Activated CD4-positive, alpha-beta memory T cell treated with anti-CD3 and anti-CD28 coated beads, Interleukin-2, amount 10 ng/mL, durations not matched to agents 7 days and 5 days (primary cell): Measurements from ENCODE around the gene C1orf105. TPM values are rescaled to one million over a fixed set of nuclear protein-coding genes. Genes with fewer than 3 reads are reported as not detected.

Experiments used
- CTCF ChIA-PET: fragments of 350-600 bp; sonication (Branson Sonifier 250); formaldehyde crosslinking; loops from one replicate; lab custom pipeline; 2021; ENCODE audit warnings: antibody characterized with exemption, inconsistent platforms; lab: Charles Lee
- POLR2A ChIA-PET: fragments of 350-600 bp; sonication (Branson Sonifier 250); formaldehyde crosslinking; loops from one replicate; lab custom pipeline; 2021; ENCODE audit warnings: antibody characterized with exemption; lab: Charles Lee
- DNase-seq: peaks from one replicate; pipeline ENCODE4 v3.0.0-alpha.2; 2020
- H3K27ac Mint-ChIP-seq: one replicate; pipeline ENCODE4 v1.8.0; 2021; ENCODE audit warnings: mild to moderate bottlenecking, mixed read lengths
- H3K27me3 Mint-ChIP-seq: one replicate; pipeline ENCODE4 v1.8.0; 2021; ENCODE audit warnings: mixed read lengths
- H3K36me3 Mint-ChIP-seq: one replicate; pipeline ENCODE4 v1.8.0; 2021; ENCODE audit warnings: low read depth, mixed read lengths
- H3K4me1 Mint-ChIP-seq: one replicate; pipeline ENCODE4 v1.8.0; 2021; ENCODE audit warnings: mixed read lengths
- H3K4me3 Mint-ChIP-seq: one replicate; pipeline ENCODE4 v1.8.0; 2021; ENCODE audit warnings: mild to moderate bottlenecking, mixed read lengths
- H3K9me3 Mint-ChIP-seq: one replicate; pipeline ENCODE4 v1.8.0; 2021; ENCODE audit warnings: mixed read lengths
- total RNA-seq, 2 experiments: library from RNA; stranded (reverse); gene quantifications; one replicate each; pipeline ENCODE4 v1.2.3, GENCODE V29; 2021

C1orf105 gene
- total RNA-seq, 2 experiments from 2014 or later: not detected

- Mint-ChIP-seq H3K27ac (no peak overlapping the region), H3K4me1 (peaks cover 53% of the 10 kb centered on the region), H3K9me3 (no peaks in the 10 kb centered on the region), H3K27me3 (peaks cover 7% of the 10 kb centered on the region), H3K4me3 (no peak overlapping the region), H3K36me3 (no peaks in the 10 kb centered on the region)
- ChIA-PET POLR2A (no interaction called here), CTCF (interaction anchor here (0.8 to 3.3 kb wide), 5 partner anchors 17 to 396 kb away, joined by 3 to 27 read pairs (median 4); no protein-coding TSS in a partner anchor)
- no peak for DNase-seq
These were observed 22.3 kb upstream of the C1orf105 start for GRCh38 chr1:172398193-172398592.

GRCh38 chr1:172398970-172399755, 21.3 kb upstream of the C1orf105 start:
- no peaks in the 10 kb centered on the region for H3K36me3 Mint-ChIP-seq
- peaks cover 3% of the 10 kb centered on the region for H3K27me3 Mint-ChIP-seq
- peaks cover 48% of the 10 kb centered on the region for H3K4me1 Mint-ChIP-seq
- ChIA-PET CTCF (interaction anchor here (0.5 to 3.3 kb wide), 29 partner anchors 9 to 414 kb away, joined by 3 to 27 read pairs (median 3); partner anchors contain the start of gene PIGC), POLR2A (interaction anchor here (1.4 kb wide), 1 partner anchor 41 kb away, joined by 10 read pairs; no protein-coding TSS in a partner anchor)
- no peaks in the 10 kb centered on the region for H3K9me3 Mint-ChIP-seq
- H3K4me3 Mint-ChIP-seq: no peak overlapping the region
- no peak overlapping the region for H3K27ac Mint-ChIP-seq
- no peak for DNase-seq

GRCh38 chr1:172399756-172400721, 20.4 kb upstream of the C1orf105 start:
- Mint-ChIP-seq H3K27me3 (peaks cover 3% of the 10 kb centered on the region), H3K9me3 (no peaks in the 10 kb centered on the region), H3K36me3 (no peaks in the 10 kb centered on the region), H3K4me3 (no peak overlapping the region), H3K27ac (no peak overlapping the region), H3K4me1 (peaks cover 40% of the 10 kb centered on the region)
- no peak for DNase-seq
- ChIA-PET CTCF (interaction anchor here (0.7 to 3.3 kb wide), 27 partner anchors 8 to 415 kb away, joined by 3 to 27 read pairs (median 3); partner anchors contain the start of gene PIGC), POLR2A (interaction anchor here (1.4 kb wide), 1 partner anchor 42 kb away, joined by 10 read pairs; no protein-coding TSS in a partner anchor)

DNA sequence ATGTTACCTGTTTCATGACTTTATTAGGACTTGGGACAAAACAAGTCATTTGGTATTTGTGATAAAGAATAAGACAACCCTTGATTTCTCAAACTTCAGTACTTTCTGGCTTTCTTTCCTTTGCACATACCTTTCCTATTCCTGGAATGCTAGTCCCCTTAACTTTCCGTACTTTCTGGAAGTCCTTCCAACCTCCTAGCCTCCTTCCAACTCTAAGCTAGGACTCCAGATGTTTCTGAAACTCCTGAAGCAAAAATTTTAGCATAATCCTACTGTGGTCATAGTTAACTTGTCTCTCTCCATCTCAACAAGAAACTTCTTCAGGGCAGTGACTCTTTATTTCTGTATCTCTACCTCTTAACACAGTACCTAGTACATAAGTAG, 19.8 kb upstream of the C1orf105 start:
- ChIA-PET CTCF (interaction anchor here (3.3 kb wide), 1 partner anchor 310 kb away, joined by 25 read pairs; no protein-coding TSS in a partner anchor), POLR2A (no interaction called here)
- Mint-ChIP-seq H3K4me1 (peaks cover 34% of the 10 kb centered on the region), H3K9me3 (no peaks in the 10 kb centered on the region), H3K36me3 (no peaks in the 10 kb centered on the region), H3K4me3 (no peak overlapping the region), H3K27me3 (peaks cover 3% of the 10 kb centered on the region), H3K27ac (no peak overlapping the region)
- DNase-seq: no peak

DNA sequence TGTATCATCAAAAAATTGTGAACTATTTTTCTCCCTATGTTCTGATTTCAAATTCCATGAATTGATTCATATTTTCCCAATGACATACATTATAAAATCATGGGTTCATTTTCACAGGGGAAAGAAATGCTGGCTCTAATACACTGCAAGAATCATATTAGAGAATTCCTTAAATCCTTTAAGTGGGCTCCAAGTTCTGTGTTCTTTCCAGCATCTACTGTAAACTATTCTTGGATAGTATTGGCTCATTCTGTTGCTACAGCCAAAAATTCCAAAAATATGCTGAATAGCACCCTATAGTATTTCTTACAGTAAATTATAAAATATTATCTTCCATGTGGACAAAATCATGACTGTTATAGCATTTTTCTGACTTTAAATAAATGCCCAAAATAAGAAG, 19.0 kb upstream of the C1orf105 start:
- DNase-seq: no peak
- CTCF ChIA-PET: interaction anchor here (1.3 kb wide), 1 partner anchor 416 kb away, joined by 4 read pairs; no protein-coding TSS in a partner anchor
- peaks cover 3% of the 10 kb centered on the region for H3K27me3 Mint-ChIP-seq
- peaks cover 34% of the 10 kb centered on the region for H3K4me1 Mint-ChIP-seq
- H3K9me3 Mint-ChIP-seq: no peaks in the 10 kb centered on the region
- H3K36me3 Mint-ChIP-seq: no peaks in the 10 kb centered on the region
- no peak overlapping the region for H3K27ac Mint-ChIP-seq
- H3K4me3 Mint-ChIP-seq: no peak overlapping the region
- POLR2A ChIA-PET: no interaction called here

GRCh38 chr1:172401892-172402291, 18.6 kb upstream of the C1orf105 start:
- Mint-ChIP-seq H3K4me3 (no peak overlapping the region), H3K27me3 (peaks cover 3% of the 10 kb centered on the region), H3K9me3 (no peaks in the 10 kb centered on the region), H3K27ac (no peak overlapping the region), H3K36me3 (no peaks in the 10 kb centered on the region), H3K4me1 (peaks cover 34% of the 10 kb centered on the region)
- DNase-seq: no peak
- ChIA-PET POLR2A (interaction anchor here (0.6 kb wide), 1 partner anchor 13 kb away, joined by 3 read pairs; no protein-coding TSS in a partner anchor), CTCF (interaction anchor here (1.3 kb wide), 1 partner anchor 417 kb away, joined by 4 read pairs; no protein-coding TSS in a partner anchor)

DNA sequence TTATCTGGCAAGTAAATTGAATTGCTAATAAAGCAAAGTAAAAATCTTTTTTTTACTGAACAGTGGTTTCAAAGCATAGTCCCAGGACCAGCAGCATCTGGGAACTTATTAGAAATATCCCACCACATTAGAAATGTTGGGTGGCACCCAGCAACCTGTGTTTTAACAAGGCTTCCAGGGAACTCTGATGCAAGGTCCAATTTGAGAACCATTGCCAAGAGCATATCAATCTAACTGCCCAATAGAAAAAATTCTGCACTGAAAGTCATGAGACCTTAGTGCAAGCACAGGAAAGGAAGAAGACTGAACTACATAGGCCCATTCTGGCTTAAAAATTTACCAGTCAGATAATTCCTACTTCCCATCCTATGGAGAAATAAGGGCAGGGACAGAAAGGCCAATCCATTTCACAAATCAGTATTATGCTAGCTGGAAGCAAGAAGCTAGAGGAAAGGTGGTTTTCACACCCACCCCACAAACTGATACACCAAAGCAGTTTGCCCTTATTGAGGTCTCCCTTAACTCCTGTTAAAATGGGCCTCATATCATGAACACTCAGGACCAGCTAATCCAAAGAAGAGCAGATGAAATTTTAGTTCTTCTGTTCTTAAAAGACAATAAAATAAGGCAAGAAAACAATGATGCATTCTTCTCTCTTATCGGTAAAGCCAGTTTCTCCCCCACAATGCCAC, 17.5 kb upstream of the C1orf105 start:
- ChIA-PET CTCF (interaction anchor here (1.6 kb wide), 1 partner anchor 401 kb away, joined by 4 read pairs; no protein-coding TSS in a partner anchor), POLR2A (no interaction called here)
- Mint-ChIP-seq H3K36me3 (no peaks in the 10 kb centered on the region), H3K27ac (no peak overlapping the region), H3K27me3 (peaks cover 3% of the 10 kb centered on the region), H3K4me1 (peaks cover 30% of the 10 kb centered on the region), H3K4me3 (no peak overlapping the region), H3K9me3 (no peaks in the 10 kb centered on the region)
- no peak for DNase-seq

DNA sequence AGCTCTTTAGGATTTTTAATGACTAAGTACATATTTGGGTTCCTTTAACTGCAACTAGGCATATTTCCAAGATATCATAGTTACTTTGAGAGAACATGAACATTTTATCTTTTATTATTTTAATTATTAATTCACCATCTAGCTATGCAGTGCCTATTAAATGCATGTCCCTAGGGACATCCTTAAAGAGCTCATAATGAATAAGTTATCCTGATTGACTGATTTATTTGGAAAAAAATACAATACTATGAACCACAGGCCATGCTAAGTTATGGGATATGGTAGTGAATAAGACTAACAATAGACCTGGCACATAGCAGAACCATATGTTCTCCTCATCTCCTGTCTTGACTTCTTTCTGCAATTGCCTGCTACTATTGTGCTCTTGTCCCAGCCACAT, 16.4 kb upstream of the C1orf105 start:
- no peaks in the 10 kb centered on the region for H3K36me3 Mint-ChIP-seq
- CTCF ChIA-PET: interaction anchor here (1.2 to 1.6 kb wide), 2 partner anchors 313 to 402 kb away, joined by 3 to 4 read pairs; no protein-coding TSS in a partner anchor

DNA sequence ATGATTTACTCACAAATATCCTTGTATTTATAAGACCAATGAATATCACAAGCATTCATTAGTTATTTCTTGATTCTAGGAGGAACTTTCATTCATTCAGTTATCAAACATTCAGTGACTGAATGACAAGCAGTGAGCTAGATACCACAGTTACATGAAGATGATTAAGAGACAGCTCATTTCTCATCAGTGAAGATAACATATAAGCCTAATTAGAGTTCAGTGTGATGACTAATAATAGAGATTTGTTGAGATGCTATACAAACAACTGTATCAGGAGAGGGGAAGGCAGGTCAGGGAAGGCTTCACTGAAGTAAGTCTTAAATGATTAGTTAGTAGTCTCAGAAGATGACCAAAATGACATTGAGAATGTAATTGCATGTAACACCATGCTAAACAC, 14.6 kb upstream of the C1orf105 start:
- Mint-ChIP-seq H3K4me1 (peaks cover 5% of the 10 kb centered on the region), H3K9me3 (no peaks in the 10 kb centered on the region), H3K27me3 (no peaks in the 10 kb centered on the region), H3K27ac (no peak overlapping the region), H3K36me3 (no peaks in the 10 kb centered on the region), H3K4me3 (no peak overlapping the region)
- ChIA-PET CTCF (interaction anchor here (1.5 kb wide), 1 partner anchor 10 kb away, joined by 3 read pairs; no protein-coding TSS in a partner anchor), POLR2A (no interaction called here)
- DNase-seq: no peak

More for the DNA sequence above, 16.4 kb upstream of the C1orf105 start:
- Mint-ChIP-seq H3K9me3 (no peaks in the 10 kb centered on the region), H3K27me3 (peaks cover 3% of the 10 kb centered on the region), H3K4me1 (peaks cover 19% of the 10 kb centered on the region), H3K27ac (no peak overlapping the region), H3K4me3 (no peak overlapping the region)
- POLR2A ChIA-PET: no interaction called here
- no peak for DNase-seq

DNA sequence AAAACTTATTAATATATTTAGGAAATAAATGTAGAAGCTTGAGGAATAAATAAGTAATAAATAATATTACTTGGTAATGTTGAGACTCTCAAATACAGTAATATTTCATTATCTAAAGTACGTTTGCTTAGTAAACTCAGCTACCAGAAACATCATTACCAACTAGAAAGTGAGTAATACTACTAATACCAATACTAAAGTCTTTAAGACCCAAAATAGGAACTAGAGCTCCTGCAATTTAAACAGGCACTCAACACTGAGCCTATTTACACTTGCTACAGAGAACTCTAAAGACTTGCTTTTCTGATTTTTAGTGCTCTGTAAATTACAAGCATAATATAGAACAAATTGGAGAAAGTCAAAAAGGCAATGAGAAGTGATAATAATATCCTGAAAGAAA, 13.5 kb upstream of the C1orf105 start:
- CTCF ChIA-PET: interaction anchor here (1.6 kb wide), 1 partner anchor 405 kb away, joined by 3 read pairs; no protein-coding TSS in a partner anchor
- POLR2A ChIA-PET: no interaction called here
- H3K27me3 Mint-ChIP-seq: no peaks in the 10 kb centered on the region
- no peak overlapping the region for H3K27ac Mint-ChIP-seq
- no peaks in the 10 kb centered on the region for H3K36me3 Mint-ChIP-seq
- no peak overlapping the region for H3K4me3 Mint-ChIP-seq
- no peaks in the 10 kb centered on the region for H3K9me3 Mint-ChIP-seq
- no peak for DNase-seq
- peaks cover 5% of the 10 kb centered on the region for H3K4me1 Mint-ChIP-seq

DNA sequence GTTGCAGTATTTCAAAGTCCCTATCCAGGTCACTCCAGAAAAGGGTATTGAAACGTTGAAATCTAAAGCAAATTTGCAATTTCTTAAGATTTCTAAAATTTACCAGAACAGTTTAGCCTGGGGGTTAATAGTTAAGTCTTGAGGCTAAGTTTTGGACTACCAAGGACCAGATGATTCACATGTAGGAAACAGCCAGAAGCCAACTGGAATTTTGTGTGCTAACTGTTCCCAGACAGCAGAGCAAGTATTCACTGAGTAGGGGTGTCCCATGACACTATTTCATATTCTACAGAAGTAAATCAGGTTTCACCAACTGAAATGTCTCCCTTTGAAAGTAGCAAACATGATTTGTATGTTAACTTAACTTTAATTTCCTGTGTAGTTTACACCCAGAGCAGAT, 11.5 kb upstream of the C1orf105 start:
- POLR2A ChIA-PET: no interaction called here
- CTCF ChIA-PET: interaction anchor here (1.0 kb wide), 1 partner anchor 9 kb away, joined by 3 read pairs; no protein-coding TSS in a partner anchor

GRCh38 chr1:172410027-172410426, 10.5 kb upstream of the C1orf105 start:
- no peaks in the 10 kb centered on the region for H3K9me3 Mint-ChIP-seq
- CTCF ChIA-PET: no interaction called here
- no peak overlapping the region for H3K27ac Mint-ChIP-seq
- no peak overlapping the region for H3K4me3 Mint-ChIP-seq
- POLR2A ChIA-PET: no interaction called here
- H3K27me3 Mint-ChIP-seq: no peaks in the 10 kb centered on the region
- no peak for DNase-seq
- H3K4me1 Mint-ChIP-seq: no peaks in the 10 kb centered on the region
- no peaks in the 10 kb centered on the region for H3K36me3 Mint-ChIP-seq

More for the DNA sequence above, 11.5 kb upstream of the C1orf105 start:
- Mint-ChIP-seq H3K4me1 (no peaks in the 10 kb centered on the region), H3K27me3 (no peaks in the 10 kb centered on the region), H3K9me3 (no peaks in the 10 kb centered on the region), H3K36me3 (no peaks in the 10 kb centered on the region), H3K27ac (no peak overlapping the region), H3K4me3 (no peak overlapping the region)
- DNase-seq: no peak
